Psoas muscle (tissue), 8 donors: ENCODE data around the gene FBXO22. TPM values are rescaled to one million over a fixed set of nuclear protein-coding genes. Genes with fewer than 3 reads are reported as not detected.
A peak's percentile ranks its signal among the peaks of the same experiment; 100 is the strongest.

Experiments
- ATAC-seq, 4 donors: fragments of 200-7000 bp; cut with Tn5 transposase; one replicate each; pipeline ENCODE4 v1.9.1; 2020; ENCODE audit warnings: moderate library complexity in 3 of 4, mild to moderate bottlenecking in 2 of 4
- DNase-seq, 2 donors: peaks; one replicate each; pipeline ENCODE4 v3.0.0-alpha.2; 2020
- H3K27ac ChIP-seq: fragments of 200-600 bp; one replicate; pipeline ENCODE4 v1.8.0; 2022
- H3K27me3 ChIP-seq, 3 donors: fragments of 200-600 bp in 1 of 3; one replicate each; pipeline versions ENCODE4 v1.6.1 to v1.8.0; 2013 to 2022; ENCODE audit warnings: low read length in 2 of 3, mild to moderate bottlenecking in 2 of 3, moderate library complexity in 1 of 3; ENCODE audit not compliant: insufficient read depth in 3 of 3
- H3K36me3 ChIP-seq, 2 donors: fragments of 200-600 bp in 1 of 2; one replicate each; pipeline versions ENCODE4 v1.6.1 to v1.8.0; 2013 to 2022; ENCODE audit warnings: low read depth in 1 of 2, mild to moderate bottlenecking in 1 of 2, moderate library complexity in 1 of 2; ENCODE audit not compliant: insufficient read depth in 1 of 2
- H3K4me1 ChIP-seq: fragments of 200-600 bp; one replicate; pipeline ENCODE4 v1.8.0; 2022
- H3K4me3 ChIP-seq: fragments of 200-600 bp; one replicate; pipeline ENCODE4 v1.8.0; 2022; ENCODE audit warnings: mild to moderate bottlenecking
- H3K9me3 ChIP-seq: fragments of 200-600 bp; one replicate; pipeline ENCODE4 v1.8.0; 2022
- CTCF ChIP-seq: fragments of 200-600 bp; IDR thresholded peaks from one replicate; pipeline ENCODE4 v1.8.0; 2022; ENCODE audit warnings: antibody characterized with exemption
- WGBS, 3 donors: extraction: QIAGEN DNeasy Blood & Tissue Kit; methylation state at CpG; one replicate each; pipeline versions ENCODE4 v1.1.6 to v1.1.7; 2013; 5-methylcytosine and 5-hydroxymethylcytosine counted together
- intact Hi-C, 2 donors: fragments of 100-400 bp; cut with DNase I; formaldehyde crosslinking; loops; one replicate each; pipeline versions ENCODE4 v1.11.0 to v1.14.2; 2022
- long read RNA-seq, 2 donors: library from polyadenylated mRNA; unstranded; transcript quantifications; one replicate each; pipeline ENCODE4 v2.0.0, GENCODE V29; 2021
- polyA plus RNA-seq, 3 donors: library from polyadenylated mRNA; stranded (reverse); fragments of 200-250 nt; gene quantifications; one replicate each; pipeline ENCODE4 v1.2.3, GENCODE V29; 2013
- total RNA-seq, 4 donors: library from RNA; stranded (reverse); fragmentation: NEBNext Ultra II Directional in 2 of 4; extraction: Animal tissue kit (Norgen Biotek cat#: 25700) in 2 of 4; gene quantifications; one replicate each; pipeline versions ENCODE4 v1.2.1 to v1.2.4, GENCODE V29; 2021 to 2023
- donor health status: healthy with polysubstance abuse.
- donor health status: DM: no; HTN: no; CAD: no; lungs with moderate emphysema.
- donor health status: Bipolar disorder and iron deficiency.
- donor health status: healthy.
- donor health status: DM: yes; HTN: yes; CAD: no.
- donor health status: DM: no; HTN: no; CAD: no.
- donor health status: DM: no; HTN: no; CAD: no.
- donor health status: DM: yes; HTN: yes; CAD: no.

Gene FBXO22
- total RNA-seq, result 10 to 100 TPM; 13.9 to 16.8 (median 14.9) TPM
- 10 to 100 TPM; 13.3 to 35.6 (median 24.4) TPM for polyA plus RNA-seq
- long read RNA-seq, donor 1, full-length matches to known transcripts, result 10 of 15 reads
- long read RNA-seq, donor 1, partial matches to known transcripts, result 0 of 15 reads
- long read RNA-seq, donor 1, other reads (novel, unspliced or antisense), result 5 of 15 reads
- long read RNA-seq, donor 2, full-length matches to known transcripts, result 28 of 34 reads
- long read RNA-seq, donor 2, partial matches to known transcripts, result 0 of 34 reads
- long read RNA-seq, donor 2, other reads (novel, unspliced or antisense), result 6 of 34 reads

- no peak for TF ChIP-seq CTCF
- peaks cover 13% of the 10 kb centered on the region for H3K4me1 ChIP-seq
- H3K36me3 ChIP-seq, result peaks cover 6 to 36% of the 10 kb centered on the region in 2 donors
- H3K27ac ChIP-seq, result peak within 1 kb of the TSS; percentile 78
- DNase-seq, result peak; percentile 92 to 95
- no peaks in the 10 kb centered on the region for H3K27me3 ChIP-seq
- intact Hi-C loops, result loop anchor here in 1 of 2 donors (5.0 kb wide), 1 partner anchor 61 kb away; the partner anchor contains the start of gene UBE2Q2
- peak; percentile 98 to 100 (median 98) for ATAC-seq
- 2% methylated on average over 62 to 63 of the region's 63 CpGs for WGBS, 3 donors
- no peaks in the 10 kb centered on the region for H3K9me3 ChIP-seq
- H3K4me3 ChIP-seq, result peak within 1 kb of the TSS; percentile 99
Observed at GRCh38 chr15:75903331-75904239, at the start of gene FBXO22. TSS of gene FBXO22 (plus strand) at chr15:75903878. CDS start at chr15:75903964, 86 bp downstream.

GRCh38 chr15:75857886-75858285, 45.8 kb upstream of the FBXO22 start:
- DNase-seq (no peak), ATAC-seq (no peak)
- TF ChIP-seq CTCF, result no peak
- Histone ChIP-seq H3K27me3 (no peaks in the 10 kb centered on the region), H3K4me1 (peaks cover 6% of the 10 kb centered on the region), H3K36me3 (peaks cover 0 to 18% of the 10 kb centered on the region in 2 donors), H3K9me3 (no peaks in the 10 kb centered on the region), H3K4me3 (no peak overlapping the region), H3K27ac (no peak overlapping the region)
- intact Hi-C loops, result no loop called here

GRCh38 chr15:75861750-75862402, 41.8 kb upstream of the FBXO22 start:
- no peak for TF ChIP-seq CTCF
- DNase-seq, result no peak
- Histone ChIP-seq H3K27me3 (no peaks in the 10 kb centered on the region), H3K4me1 (peaks cover 6% of the 10 kb centered on the region), H3K9me3 (no peaks in the 10 kb centered on the region), H3K36me3 (peaks cover 0 to 5% of the 10 kb centered on the region in 2 donors), H3K4me3 (no peak overlapping the region), H3K27ac (peak overlapping the region; percentile 43)
- ATAC-seq, result peak in 3 of 4 donors; percentile 68 to 81 (median 75)
- intact Hi-C loops, result no loop called here
- WGBS, 3 donors, result 47 to 65% (median 54%) methylated on average over 6 of the region's 6 CpGs

GRCh38 chr15:75862796-75863195, 40.9 kb upstream of the FBXO22 start:
- peaks cover 0 to 5% of the 10 kb centered on the region in 2 donors for H3K36me3 ChIP-seq
- H3K27ac ChIP-seq, result no peak overlapping the region
- H3K9me3 ChIP-seq, result no peaks in the 10 kb centered on the region
- no peak overlapping the region for H3K4me3 ChIP-seq
- 98 to 100% (median 100%) methylated on average over 1 of the region's 1 CpG for WGBS, 3 donors
- DNase-seq, result no peak
- no peak for TF ChIP-seq CTCF
- ATAC-seq, result no peak
- intact Hi-C loops, result no loop called here
- peaks cover 6% of the 10 kb centered on the region for H3K4me1 ChIP-seq
- H3K27me3 ChIP-seq, result no peaks in the 10 kb centered on the region
